ENCODE measurements around the gene ADAMTS10. TPM values are rescaled to one million over a fixed set of nuclear protein-coding genes. Genes with fewer than 3 reads are reported as not detected.

The ADAMTS10 gene
- total RNA-seq, 1 experiment from 2014 or later: 26.5 TPM

- no peak for DNase-seq
- Histone ChIP-seq H2AFZ (ENCODE audit: low read length) (no peak overlapping the region), H3K23ac (ENCODE audit: insufficient read length, low read depth, low read length) (no peak overlapping the region), H4K5ac (ENCODE audit: insufficient read length, low read depth, low read length) (no peak overlapping the region), H3K4me1 (ENCODE audit: insufficient read depth, low read length) (no peaks in the 10 kb centered on the region), H2BK15ac (ENCODE audit: low read depth, low read length) (no peak overlapping the region), H2AK5ac (ENCODE audit: insufficient read length, low read length) (no peak overlapping the region), H3K56ac (ENCODE audit: insufficient read length, low read depth, low read length) (no peak overlapping the region), H3K23me2 (ENCODE audit: insufficient read length, low read depth, low read length, poor library complexity, severe bottlenecking) (no peaks in the 10 kb centered on the region), H3K18ac (ENCODE audit: insufficient read length, low read depth, low read length) (no peak overlapping the region), H3K79me2 (ENCODE audit: insufficient read depth, low read length) (no peaks in the 10 kb centered on the region), H3T11ph (ENCODE audit: low read length) (no peak overlapping the region), H4K91ac (ENCODE audit: insufficient read length, low read depth, low read length) (no peak overlapping the region), H2BK5ac (ENCODE audit: insufficient read length, low read length) (no peak overlapping the region), H3K9me3 (ENCODE audit: control insufficient read depth, low read depth, low read length) (no peaks in the 10 kb centered on the region), H2BK20ac (ENCODE audit: low read depth, low read length, poor library complexity, severe bottlenecking) (no peak overlapping the region), H3K14ac (ENCODE audit: insufficient read depth, low read length) (no peak overlapping the region), H3K4me2 (ENCODE audit: insufficient read depth, insufficient read length, low read length) (no peak overlapping the region), H3K79me1 (ENCODE audit: insufficient read depth, low read depth, low read length, poor library complexity, severe bottlenecking) (no peaks in the 10 kb centered on the region), H4K8ac (replicated peaks; ENCODE audit: insufficient read length, low read depth, low read length) (no peak overlapping the region), H2BK12ac (ENCODE audit: insufficient read length, low read depth, low read length) (peak overlapping the region; percentile 50), H3K9ac (ENCODE audit: extremely low read depth, insufficient read length, low read length) (no peak overlapping the region), H3K27ac (ENCODE audit: insufficient read length, low read depth, low read length) (no peak overlapping the region), H4K20me1 (ENCODE audit: control insufficient read depth, insufficient read depth, insufficient read length) (no peaks in the 10 kb centered on the region), H2BK120ac (ENCODE audit: low read depth, low read length, poor library complexity, severe bottlenecking) (no peak overlapping the region), H3K27me3 (ENCODE audit: insufficient read depth, low read length) (no peaks in the 10 kb centered on the region), H3K4ac (ENCODE audit: low read depth, low read length) (no peak overlapping the region)
- no CpG with 5 or more reads among the region's 15 CpGs for WGBS (ENCODE audit: extremely low coverage, insufficient read length, low lambda C conversion rate)
- TF ChIP-seq CTCF (conservative IDR thresholded peaks at IDR 0.05): no peak
- H3K9me3 Mint-ChIP-seq: no peaks in the 10 kb centered on the region; a peak in 1 of 5 replicates
- no peak overlapping the region for H3K4me3 Mint-ChIP-seq
- H3K27me3 Mint-ChIP-seq (ENCODE audit: low read depth): peaks cover 4% of the 10 kb centered on the region; the same call in 1 of the 2 replicates
- no peaks in the 10 kb centered on the region for H3K36me3 Mint-ChIP-seq (ENCODE audit: insufficient read depth in 1 of 3, low read depth in 3 of 3)
- H3K27ac Mint-ChIP-seq: peak overlapping the region in 1 of 3 experiments; percentile 55; a peak in 1 of 7 replicates
- no peaks in the 10 kb centered on the region for H3K4me1 Mint-ChIP-seq
These were observed 42.9 kb downstream of the ADAMTS10 start for GRCh38 chr19:8567522-8568172.

Data from H9 (cell line).